ENCODE data around the gene VSNL1.

Gene VSNL1

DNA sequence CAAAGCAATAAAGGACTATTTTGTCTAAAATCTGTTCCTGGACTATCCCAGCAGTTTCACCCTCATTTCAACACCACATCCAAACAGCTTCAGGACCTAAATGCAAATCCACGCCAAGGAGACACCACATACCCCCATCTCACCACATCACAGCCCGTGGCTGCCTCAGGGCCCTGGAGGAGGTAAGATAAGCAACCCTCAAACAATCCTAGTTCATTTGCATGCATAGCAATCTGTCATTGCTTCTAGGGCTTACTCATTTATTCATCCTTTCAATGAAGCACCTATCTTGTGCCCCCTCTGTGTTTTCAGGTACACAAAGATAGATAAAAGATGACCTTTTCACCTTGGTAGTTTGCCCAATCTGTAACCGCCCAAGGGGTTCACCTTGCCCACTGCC is 86.5 kb downstream of the VSNL1 start:
- Histone ChIP-seq H3K4me1 (ENCODE audit: control insufficient read depth, insufficient read depth, low read depth, low read length) (peaks cover 8% of the 10 kb centered on the region), H3K27ac (ENCODE audit: low read length, poor library complexity, severe bottlenecking) (no peak overlapping the region), H3K4ac (ENCODE audit: low read depth in 1 of 2, low read length in 2 of 2) (no peak overlapping the region), H4K8ac (ENCODE audit: low read length) (no peak overlapping the region), H4K91ac (ENCODE audit: low read length) (no peak overlapping the region), H2BK5ac (ENCODE audit: low read depth, low read length, poor library complexity, severe bottlenecking) (no peak overlapping the region), H2BK15ac (ENCODE audit: low read depth, poor library complexity, severe bottlenecking) (no peak overlapping the region), H2BK12ac (ENCODE audit: low read length in 2 of 2) (no peak overlapping the region), H2AK5ac (ENCODE audit: low read length, severe bottlenecking) (no peak overlapping the region), H3K14ac (ENCODE audit: low read length in 2 of 2) (no peak overlapping the region), H2BK120ac (ENCODE audit: low read depth, low read length) (no peak overlapping the region), H3K4me2 (ENCODE audit: low read length, poor library complexity, severe bottlenecking) (no peak overlapping the region), H3K27me3 (ENCODE audit: control insufficient read depth in 1 of 2, insufficient read depth in 1 of 2, low read length in 2 of 2) (no peaks in the 10 kb centered on the region), H3K9ac (ENCODE audit: low read length) (no peak overlapping the region), H3K23ac (ENCODE audit: low read length in 2 of 2) (no peak overlapping the region), H3K36me3 (ENCODE audit: control insufficient read depth in 1 of 2, insufficient read depth in 2 of 2, low read depth in 1 of 2, low read length in 2 of 2) (peaks cover 0 to 2% of the 10 kb centered on the region in 2 experiments), H3K18ac (ENCODE audit: low read depth in 1 of 2, low read length in 2 of 2) (no peak overlapping the region), H3K9me3 (ENCODE audit: control insufficient read depth, low read length) (no peaks in the 10 kb centered on the region), H3K79me1 (replicated peaks; ENCODE audit: low read length, poor library complexity, severe bottlenecking) (no peaks in the 10 kb centered on the region), H2AFZ (ENCODE audit: low read depth, low read length) (no peak overlapping the region), H3K4me3 (ENCODE audit: insufficient read depth in 1 of 2, low read depth in 1 of 2, low read length in 2 of 2) (no peak overlapping the region)
- 65% methylated on average over 3 of the region's 3 CpGs for WGBS
- DNase-seq, result no peak

DNA sequence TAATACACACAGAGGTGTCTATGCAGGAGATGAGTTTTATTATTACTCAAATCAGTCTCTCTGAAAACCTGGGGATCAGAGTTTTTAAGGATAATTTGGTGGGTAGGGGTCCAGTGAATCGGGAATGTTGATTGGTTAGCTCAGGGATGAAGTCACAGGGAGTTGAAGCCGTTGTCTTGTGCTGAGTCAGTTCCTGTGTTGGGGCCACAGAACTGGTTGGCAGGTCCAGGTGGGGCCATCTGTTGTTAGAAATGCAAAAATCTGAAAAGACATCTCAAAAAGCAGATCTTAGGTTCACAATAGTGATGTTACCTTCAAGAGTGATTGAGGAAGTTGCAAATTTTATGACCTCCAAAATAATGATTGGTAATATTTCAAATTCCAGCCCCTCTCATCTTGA is 86.9 kb downstream of the VSNL1 start:
- Histone ChIP-seq H4K8ac (ENCODE audit: low read length) (no peak overlapping the region), H3K4me1 (ENCODE audit: control insufficient read depth, insufficient read depth, low read depth, low read length) (peaks cover 8% of the 10 kb centered on the region), H2BK15ac (ENCODE audit: low read depth, poor library complexity, severe bottlenecking) (no peak overlapping the region), H3K14ac (ENCODE audit: low read length in 2 of 2) (no peak overlapping the region), H3K4ac (ENCODE audit: low read depth in 1 of 2, low read length in 2 of 2) (no peak overlapping the region), H3K27ac (ENCODE audit: low read length, poor library complexity, severe bottlenecking) (no peak overlapping the region), H3K23ac (ENCODE audit: low read length in 2 of 2) (no peak overlapping the region), H2AFZ (ENCODE audit: low read depth, low read length) (no peak overlapping the region), H3K4me2 (ENCODE audit: low read length, poor library complexity, severe bottlenecking) (no peak overlapping the region), H2BK12ac (ENCODE audit: low read length in 2 of 2) (no peak overlapping the region), H3K9me3 (ENCODE audit: control insufficient read depth, low read length) (no peaks in the 10 kb centered on the region), H2AK5ac (ENCODE audit: low read length, severe bottlenecking) (no peak overlapping the region), H3K27me3 (ENCODE audit: control insufficient read depth in 1 of 2, insufficient read depth in 1 of 2, low read length in 2 of 2) (no peaks in the 10 kb centered on the region), H3K18ac (ENCODE audit: low read depth in 1 of 2, low read length in 2 of 2) (no peak overlapping the region), H3K36me3 (ENCODE audit: control insufficient read depth in 1 of 2, insufficient read depth in 2 of 2, low read depth in 1 of 2, low read length in 2 of 2) (peaks cover 0 to 2% of the 10 kb centered on the region in 2 experiments), H2BK120ac (ENCODE audit: low read depth, low read length) (no peak overlapping the region), H3K4me3 (ENCODE audit: insufficient read depth in 1 of 2, low read depth in 1 of 2, low read length in 2 of 2) (no peak overlapping the region), H3K79me1 (replicated peaks; ENCODE audit: low read length, poor library complexity, severe bottlenecking) (no peaks in the 10 kb centered on the region), H3K9ac (ENCODE audit: low read length) (no peak overlapping the region), H4K91ac (ENCODE audit: low read length) (no peak overlapping the region), H2BK5ac (ENCODE audit: low read depth, low read length, poor library complexity, severe bottlenecking) (no peak overlapping the region)
- DNase-seq, result no peak
- WGBS, result 51% methylated on average over 2 of the region's 2 CpGs

DNA sequence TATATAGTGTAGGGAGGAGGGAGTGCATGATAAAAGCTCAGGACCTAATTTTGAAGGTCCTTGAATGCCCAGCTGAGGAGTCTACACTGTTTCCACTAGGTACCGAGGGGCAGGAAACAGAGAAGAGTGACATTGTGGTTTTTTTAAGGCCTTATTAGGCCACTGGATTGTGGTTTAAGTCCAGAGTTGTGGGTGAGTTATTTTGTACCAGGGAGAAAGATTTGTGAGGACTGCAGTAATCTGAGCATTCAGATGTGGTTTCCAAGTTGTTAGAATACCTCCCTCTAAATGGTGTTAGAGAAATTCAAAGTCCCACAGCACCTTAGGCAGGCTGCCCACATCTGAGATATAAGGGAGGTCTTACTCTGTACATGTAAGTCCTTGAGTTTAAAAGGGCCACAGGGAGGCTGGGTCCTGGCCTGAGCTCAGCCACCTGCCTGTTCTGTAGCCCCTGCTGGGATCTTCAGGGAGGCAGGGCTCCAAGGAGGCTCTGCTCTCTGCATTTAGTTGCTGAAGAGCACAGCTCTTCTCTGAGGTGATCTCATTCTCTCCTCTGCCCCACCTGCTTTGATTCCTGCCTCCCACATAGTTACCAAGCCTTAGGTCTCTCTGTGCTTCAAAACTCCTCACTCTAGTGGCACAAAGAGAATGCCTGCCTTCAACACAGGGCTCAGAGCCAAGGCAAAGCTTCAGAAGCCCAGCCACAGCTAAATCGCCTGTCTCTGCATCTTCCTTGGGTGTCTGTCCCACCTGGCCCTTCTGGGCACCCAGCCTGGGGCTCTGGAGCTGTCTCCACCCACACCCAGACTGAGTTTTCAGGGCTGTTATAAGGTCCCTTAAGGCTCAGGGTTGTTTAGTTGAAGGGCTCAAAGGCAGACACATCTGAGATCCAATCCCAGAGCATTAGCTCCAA is 88.1 kb downstream of the VSNL1 start:
- Histone ChIP-seq H3K9ac (ENCODE audit: low read length) (no peak overlapping the region), H2AFZ (ENCODE audit: low read depth, low read length) (no peak overlapping the region), H2BK15ac (ENCODE audit: low read depth, poor library complexity, severe bottlenecking) (no peak overlapping the region), H3K14ac (ENCODE audit: low read length in 2 of 2) (no peak overlapping the region), H2BK12ac (ENCODE audit: low read length in 2 of 2) (no peak overlapping the region), H3K4me3 (ENCODE audit: insufficient read depth in 1 of 2, low read depth in 1 of 2, low read length in 2 of 2) (no peak overlapping the region), H3K4ac (ENCODE audit: low read depth in 1 of 2, low read length in 2 of 2) (no peak overlapping the region), H3K9me3 (ENCODE audit: control insufficient read depth, low read length) (no peaks in the 10 kb centered on the region), H3K79me1 (replicated peaks; ENCODE audit: low read length, poor library complexity, severe bottlenecking) (no peaks in the 10 kb centered on the region), H3K4me1 (ENCODE audit: control insufficient read depth, insufficient read depth, low read depth, low read length) (peaks cover 6% of the 10 kb centered on the region), H2BK5ac (ENCODE audit: low read depth, low read length, poor library complexity, severe bottlenecking) (no peak overlapping the region), H3K27ac (ENCODE audit: low read length, poor library complexity, severe bottlenecking) (no peak overlapping the region), H4K91ac (ENCODE audit: low read length) (no peak overlapping the region), H3K36me3 (ENCODE audit: control insufficient read depth in 1 of 2, insufficient read depth in 2 of 2, low read depth in 1 of 2, low read length in 2 of 2) (peaks cover 0 to 2% of the 10 kb centered on the region in 2 experiments), H3K23ac (ENCODE audit: low read length in 2 of 2) (no peak overlapping the region), H2AK5ac (ENCODE audit: low read length, severe bottlenecking) (no peak overlapping the region), H3K18ac (ENCODE audit: low read depth in 1 of 2, low read length in 2 of 2) (no peak overlapping the region), H4K8ac (ENCODE audit: low read length) (no peak overlapping the region), H3K27me3 (ENCODE audit: control insufficient read depth in 1 of 2, insufficient read depth in 1 of 2, low read length in 2 of 2) (no peaks in the 10 kb centered on the region), H3K4me2 (ENCODE audit: low read length, poor library complexity, severe bottlenecking) (no peak overlapping the region), H2BK120ac (ENCODE audit: low read depth, low read length) (no peak overlapping the region)
- WGBS, result 73% methylated on average over 2 of the region's 2 CpGs
- no peak for DNase-seq

DNA sequence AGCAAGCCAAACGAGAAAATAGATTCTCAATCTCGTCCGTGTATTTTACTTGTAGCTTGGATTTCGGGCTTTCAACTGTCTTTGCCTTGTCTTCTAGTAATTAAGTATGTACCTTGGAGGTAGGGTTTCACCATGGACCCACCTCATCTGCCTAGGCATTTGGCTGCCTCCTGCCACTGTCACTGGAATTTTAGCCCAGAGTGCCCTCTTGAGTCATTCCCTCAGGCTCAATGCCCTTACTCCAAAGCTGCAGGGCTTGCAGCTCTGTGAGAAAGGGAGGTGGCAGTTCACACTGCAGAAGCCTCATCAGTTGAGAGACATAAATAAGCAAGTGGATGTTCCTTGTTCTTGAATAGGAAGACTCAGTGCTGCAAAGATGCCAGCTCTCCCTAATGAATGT is 89.6 kb downstream of the VSNL1 start:
- DNase-seq, result no peak
- Histone ChIP-seq H3K27me3 (ENCODE audit: control insufficient read depth in 1 of 2, insufficient read depth in 1 of 2, low read length in 2 of 2) (no peaks in the 10 kb centered on the region), H3K4ac (ENCODE audit: low read depth in 1 of 2, low read length in 2 of 2) (no peak overlapping the region), H3K9me3 (ENCODE audit: control insufficient read depth, low read length) (no peaks in the 10 kb centered on the region), H3K9ac (ENCODE audit: low read length) (no peak overlapping the region), H2BK15ac (ENCODE audit: low read depth, poor library complexity, severe bottlenecking) (no peak overlapping the region), H2BK5ac (ENCODE audit: low read depth, low read length, poor library complexity, severe bottlenecking) (no peak overlapping the region), H3K27ac (ENCODE audit: low read length, poor library complexity, severe bottlenecking) (no peak overlapping the region), H3K18ac (ENCODE audit: low read depth in 1 of 2, low read length in 2 of 2) (no peak overlapping the region), H3K4me2 (ENCODE audit: low read length, poor library complexity, severe bottlenecking) (no peak overlapping the region), H2AK5ac (ENCODE audit: low read length, severe bottlenecking) (no peak overlapping the region), H3K79me1 (replicated peaks; ENCODE audit: low read length, poor library complexity, severe bottlenecking) (no peaks in the 10 kb centered on the region), H3K36me3 (ENCODE audit: control insufficient read depth in 1 of 2, insufficient read depth in 2 of 2, low read depth in 1 of 2, low read length in 2 of 2) (peaks cover 0 to 2% of the 10 kb centered on the region in 2 experiments), H3K23ac (ENCODE audit: low read length in 2 of 2) (no peak overlapping the region), H2BK12ac (ENCODE audit: low read length in 2 of 2) (no peak overlapping the region), H3K14ac (ENCODE audit: low read length in 2 of 2) (no peak overlapping the region), H2AFZ (ENCODE audit: low read depth, low read length) (no peak overlapping the region), H3K4me1 (ENCODE audit: control insufficient read depth, insufficient read depth, low read depth, low read length) (peaks cover 6% of the 10 kb centered on the region), H3K4me3 (ENCODE audit: insufficient read depth in 1 of 2, low read depth in 1 of 2, low read length in 2 of 2) (no peak overlapping the region), H4K8ac (ENCODE audit: low read length) (no peak overlapping the region), H4K91ac (ENCODE audit: low read length) (no peak overlapping the region), H2BK120ac (ENCODE audit: low read depth, low read length) (no peak overlapping the region)
- WGBS, result 98% methylated on average over 4 of the region's 4 CpGs

Measured in mesenchymal stem cell (in vitro differentiated cells and primary cell).